Esophagus (tissue), 2 donors: ENCODE measurements around the gene AP2A2. TPM values are rescaled to one million over a fixed set of nuclear protein-coding genes. Genes with fewer than 3 reads are reported as not detected.

ENCODE experiments used
- H3K27ac ChIP-seq, 2 donors: one replicate each; pipeline ENCODE4 v1.5.1; 2013; ENCODE audit warnings: low read depth in 2 of 2, mild to moderate bottlenecking in 2 of 2, inconsistent platforms in 1 of 2, low read length in 1 of 2, moderate library complexity in 1 of 2
- H3K27me3 ChIP-seq, 2 donors: one replicate each; pipeline ENCODE4 v1.6.1; 2013; ENCODE audit warnings: low read length in 2 of 2, control low read depth in 1 of 2, mild to moderate bottlenecking in 1 of 2; ENCODE audit not compliant: insufficient read depth in 2 of 2, control insufficient read depth in 1 of 2
- H3K36me3 ChIP-seq, 2 donors: one replicate each; pipeline ENCODE4 v1.6.1; 2013; ENCODE audit warnings: low read length in 1 of 2; ENCODE audit not compliant: control insufficient read depth in 2 of 2, insufficient read depth in 2 of 2
- H3K4me1 ChIP-seq, 2 donors: one replicate each; pipeline ENCODE4 v1.6.1; 2013; ENCODE audit warnings: low read length in 1 of 2; ENCODE audit not compliant: control insufficient read depth in 2 of 2, insufficient read depth in 2 of 2
- H3K4me3 ChIP-seq, 2 donors: one replicate each; pipeline ENCODE4 v1.5.1; 2013; ENCODE audit warnings: low read length in 2 of 2, mild to moderate bottlenecking in 2 of 2, low read depth in 1 of 2, moderate library complexity in 1 of 2
- H3K9me3 ChIP-seq, 2 donors: one replicate each; pipeline ENCODE4 v1.6.1; 2013; ENCODE audit warnings: mild to moderate bottlenecking in 2 of 2, low read depth in 1 of 2, low read length in 1 of 2, moderate library complexity in 1 of 2; ENCODE audit not compliant: control insufficient read depth in 2 of 2, insufficient read depth in 1 of 2
- WGBS, 2 donors: extraction: QIAGEN DNeasy Blood & Tissue Kit; methylation state at CpG; one replicate each; pipeline ENCODE4 v1.1.7; 2013; 5-methylcytosine and 5-hydroxymethylcytosine counted together
- polyA plus RNA-seq, 2 donors: library from polyadenylated mRNA; stranded (reverse); fragments of 200-250 nt; gene quantifications; one replicate each; pipeline ENCODE4 v1.2.3, GENCODE V29; 2013
- donor health status: healthy with polysubstance abuse.
- donor health status: Bipolar disorder and iron deficiency.

AP2A2 gene
- polyA plus RNA-seq, 2 donors: 17.3 to 20.2 TPM

- no peak overlapping the region for H3K27ac ChIP-seq
- H3K36me3 ChIP-seq: no peaks in the 10 kb centered on the region
- H3K4me3 ChIP-seq: no peak overlapping the region
- H3K4me1 ChIP-seq: no peaks in the 10 kb centered on the region
- H3K27me3 ChIP-seq: peaks cover 0 to 3% of the 10 kb centered on the region in 2 donors
- H3K9me3 ChIP-seq: no peaks in the 10 kb centered on the region
- WGBS, 2 donors: 68 to 73% methylated on average over 23 to 26 of the region's 26 CpGs
Measured at GRCh38 chr11:1037506-1038055, 111.9 kb downstream of the AP2A2 start.

- Histone ChIP-seq H3K9me3 (no peaks in the 10 kb centered on the region), H3K27me3 (peaks cover 0 to 3% of the 10 kb centered on the region in 2 donors), H3K27ac (no peak overlapping the region), H3K36me3 (no peaks in the 10 kb centered on the region), H3K4me3 (no peak overlapping the region), H3K4me1 (no peaks in the 10 kb centered on the region)
- WGBS, 2 donors: 69 to 73% methylated on average over 10 of the region's 10 CpGs
Measured at GRCh38 chr11:1038361-1038760, 112.7 kb downstream of the AP2A2 start.

GRCh38 chr11:1038921-1039320, 113.3 kb downstream of the AP2A2 start:
- no peak overlapping the region for H3K27ac ChIP-seq
- 90 to 91% methylated on average over 12 of the region's 12 CpGs for WGBS, 2 donors
- no peaks in the 10 kb centered on the region for H3K4me1 ChIP-seq

GRCh38 chr11:1039481-1040427, 114.1 kb downstream of the AP2A2 start:
- Histone ChIP-seq H3K4me3 (no peak overlapping the region), H3K27ac (no peak overlapping the region), H3K4me1 (no peaks in the 10 kb centered on the region), H3K9me3 (no peaks in the 10 kb centered on the region), H3K36me3 (no peaks in the 10 kb centered on the region), H3K27me3 (peaks cover 0 to 3% of the 10 kb centered on the region in 2 donors)
- WGBS, 2 donors: 64 to 71% methylated on average over 32 of the region's 32 CpGs

More at GRCh38 chr11:1038921-1039320, 113.3 kb downstream of the AP2A2 start:
- H3K36me3 ChIP-seq: no peaks in the 10 kb centered on the region
- peaks cover 0 to 3% of the 10 kb centered on the region in 2 donors for H3K27me3 ChIP-seq
- H3K9me3 ChIP-seq: no peaks in the 10 kb centered on the region
- H3K4me3 ChIP-seq: no peak overlapping the region

GRCh38 chr11:1040428-1041148, 114.9 kb downstream of the AP2A2 start:
- Histone ChIP-seq H3K27me3 (peaks cover 0 to 3% of the 10 kb centered on the region in 2 donors), H3K9me3 (no peaks in the 10 kb centered on the region), H3K4me1 (no peaks in the 10 kb centered on the region), H3K4me3 (no peak overlapping the region), H3K27ac (no peak overlapping the region), H3K36me3 (no peaks in the 10 kb centered on the region)
- 67 to 70% methylated on average over 13 to 16 of the region's 16 CpGs for WGBS, 2 donors

GRCh38 chr11:1041149-1041467, 115.4 kb downstream of the AP2A2 start:
- Histone ChIP-seq H3K27me3 (peaks cover 0 to 3% of the 10 kb centered on the region in 2 donors), H3K36me3 (no peaks in the 10 kb centered on the region), H3K4me3 (no peak overlapping the region), H3K27ac (no peak overlapping the region), H3K9me3 (no peaks in the 10 kb centered on the region), H3K4me1 (no peaks in the 10 kb centered on the region)
- 70 to 75% methylated on average over 8 of the region's 8 CpGs for WGBS, 2 donors

GRCh38 chr11:1041471-1041870, 115.8 kb downstream of the AP2A2 start:
- no peak overlapping the region for H3K27ac ChIP-seq
- no peak overlapping the region for H3K4me3 ChIP-seq
- H3K27me3 ChIP-seq: peaks cover 0 to 3% of the 10 kb centered on the region in 2 donors
- H3K9me3 ChIP-seq: no peaks in the 10 kb centered on the region
- no peaks in the 10 kb centered on the region for H3K4me1 ChIP-seq
- no peaks in the 10 kb centered on the region for H3K36me3 ChIP-seq
- WGBS, 2 donors: 43 to 55% methylated on average over 9 of the region's 9 CpGs

- peaks cover 0 to 1% of the 10 kb centered on the region in 2 donors for H3K27me3 ChIP-seq
- H3K4me3 ChIP-seq: no peak overlapping the region
- H3K9me3 ChIP-seq: no peaks in the 10 kb centered on the region
- H3K36me3 ChIP-seq: no peaks in the 10 kb centered on the region
- H3K27ac ChIP-seq: no peak overlapping the region
- 52% methylated on average over 18 of the region's 18 CpGs for WGBS, 2 donors
- no peaks in the 10 kb centered on the region for H3K4me1 ChIP-seq
Measured at GRCh38 chr11:1041936-1042608, 116.4 kb downstream of the AP2A2 start.
